Nephron (organoid): ENCODE measurements around the gene TCF12.

Experiments
- H3K27ac Mint-ChIP-seq, 3 experiments: 2 replicates each; pipeline ENCODE4 v1.8.0; 2020; ENCODE audit warnings: mixed read lengths in 3 of 3, mild to moderate bottlenecking in 2 of 3, moderate library complexity in 1 of 3
- H3K27me3 Mint-ChIP-seq: 2 replicates; pipeline ENCODE4 v1.8.0; 2021; ENCODE audit warnings: low read depth, mild to moderate bottlenecking, moderate library complexity, mixed read lengths
- H3K36me3 Mint-ChIP-seq: 2 replicates; pipeline ENCODE4 v1.8.0; 2020; ENCODE audit warnings: low read depth, mixed read lengths
- H3K4me1 Mint-ChIP-seq: 2 replicates; pipeline ENCODE4 v1.8.0; 2020; ENCODE audit warnings: mixed read lengths
- H3K4me3 Mint-ChIP-seq, 3 experiments: 2 replicates each; pipeline ENCODE4 v1.8.0; 2020; ENCODE audit warnings: mild to moderate bottlenecking in 3 of 3, mixed read lengths in 3 of 3, moderate library complexity in 2 of 3
- H3K9me3 Mint-ChIP-seq: 2 replicates; pipeline ENCODE4 v1.8.0; 2020; ENCODE audit warnings: mixed read lengths
- CTCF ChIP-seq, 3 experiments: fragments of 200-600 bp; sonication (generic); IDR thresholded peaks; one replicate each; pipeline ENCODE4 v1.5.0; 2021; ENCODE audit warnings: antibody characterized with exemption in 3 of 3; ENCODE audit not compliant: unreplicated experiment in 3 of 3

Gene TCF12

GRCh38 chr15:57297630-57298029, 379.2 kb downstream of the TCF12 start:
- peaks cover 2% of the 10 kb centered on the region for H3K9me3 Mint-ChIP-seq
- H3K27me3 Mint-ChIP-seq, result no peaks in the 10 kb centered on the region
- H3K27ac Mint-ChIP-seq, result peak overlapping the region in 1 of 3 experiments; percentile 53
- H3K4me3 Mint-ChIP-seq, result no peak overlapping the region
- TF ChIP-seq CTCF (IDR thresholded peaks at IDR 0.05; ENCODE audit: unreplicated experiment in 3 of 3), result no peak
- H3K4me1 Mint-ChIP-seq, result peaks cover 23% of the 10 kb centered on the region
- peaks cover 27% of the 10 kb centered on the region for H3K36me3 Mint-ChIP-seq

GRCh38 chr15:57298204-57298603, 379.8 kb downstream of the TCF12 start:
- H3K27me3 Mint-ChIP-seq, result peaks cover 2% of the 10 kb centered on the region

GRCh38 chr15:57298843-57299550, 380.6 kb downstream of the TCF12 start:
- Mint-ChIP-seq H3K36me3 (peaks cover 13% of the 10 kb centered on the region), H3K27ac (peak overlapping the region in 2 of 3 experiments; percentile 13 to 33), H3K4me1 (peaks cover 28% of the 10 kb centered on the region), H3K4me3 (no peak overlapping the region), H3K9me3 (no peaks in the 10 kb centered on the region), H3K27me3 (peaks cover 5% of the 10 kb centered on the region)
- no peak for TF ChIP-seq CTCF (IDR thresholded peaks at IDR 0.05; ENCODE audit: unreplicated experiment in 3 of 3)

More at GRCh38 chr15:57298204-57298603, 379.8 kb downstream of the TCF12 start:
- H3K9me3 Mint-ChIP-seq, result no peaks in the 10 kb centered on the region
- H3K4me1 Mint-ChIP-seq, result peaks cover 28% of the 10 kb centered on the region
- no peak overlapping the region for H3K4me3 Mint-ChIP-seq
- no peak for TF ChIP-seq CTCF (IDR thresholded peaks at IDR 0.05; ENCODE audit: unreplicated experiment in 3 of 3)
- peaks cover 21% of the 10 kb centered on the region for H3K36me3 Mint-ChIP-seq
- peak overlapping the region in 2 of 3 experiments; percentile 13 to 33 for H3K27ac Mint-ChIP-seq

GRCh38 chr15:57301307-57301706, 382.9 kb downstream of the TCF12 start:
- H3K27ac Mint-ChIP-seq, result no peak overlapping the region
- peaks cover 1% of the 10 kb centered on the region for H3K36me3 Mint-ChIP-seq
- H3K9me3 Mint-ChIP-seq, result no peaks in the 10 kb centered on the region
- H3K4me1 Mint-ChIP-seq, result peaks cover 43% of the 10 kb centered on the region
- TF ChIP-seq CTCF (IDR thresholded peaks at IDR 0.05; ENCODE audit: unreplicated experiment in 3 of 3), result no peak
- no peak overlapping the region for H3K4me3 Mint-ChIP-seq
- H3K27me3 Mint-ChIP-seq, result peaks cover 5% of the 10 kb centered on the region

- Mint-ChIP-seq H3K9me3 (no peaks in the 10 kb centered on the region), H3K36me3 (no peaks in the 10 kb centered on the region), H3K4me3 (no peak overlapping the region), H3K27ac (no peak overlapping the region), H3K4me1 (peaks cover 52% of the 10 kb centered on the region), H3K27me3 (peaks cover 5% of the 10 kb centered on the region)
- TF ChIP-seq CTCF (IDR thresholded peaks at IDR 0.05; ENCODE audit: unreplicated experiment in 3 of 3), result no peak
These were observed 384.3 kb downstream of the TCF12 start for GRCh38 chr15:57302640-57303257.
